H1 (cell line): ENCODE data around the gene MBD3L4. TPM values are rescaled to one million over a fixed set of nuclear protein-coding genes. Genes with fewer than 3 reads are reported as not detected.

Experiments used
- CHD1 ChIP-seq: IDR thresholded peaks from 2 replicates; pipeline ENCODE4 v1.6.1; 2012; ENCODE audit warnings: low read depth, low read length, improper control_type of control experiment
- HDAC6 ChIP-seq: IDR thresholded peaks from one replicate; pipeline ENCODE4 v1.7.1; 2012; ENCODE audit warnings: low read depth, mild to moderate bottlenecking, inconsistent platforms, low read length, moderate library complexity
- JUND ChIP-seq: IDR thresholded peaks from 2 replicates; pipeline ENCODE4 v1.6.1; 2011; ENCODE audit warnings: mild to moderate bottlenecking, improper control_type of control experiment, low read length
- KDM5A ChIP-seq: fragments of 200-600 bp; IDR thresholded peaks from 2 replicates; pipeline ENCODE4 v1.7.1; 2012; ENCODE audit warnings: mild to moderate bottlenecking, low read length, inconsistent platforms, mixed read lengths
- MAFK ChIP-seq: IDR thresholded peaks from 2 replicates; pipeline ENCODE4 v1.6.1; 2012; ENCODE audit warnings: low read depth, mild to moderate bottlenecking, improper control_type of control experiment, low read length
- POLR2A ChIP-seq, 2 experiments: IDR thresholded peaks; 1 replicate in 1 of 2; 2 replicates in 1 of 2; pipeline ENCODE4 v1.6.1; 2011; ENCODE audit warnings: low read depth in 2 of 2, low read length in 2 of 2, mild to moderate bottlenecking in 2 of 2; ENCODE audit errors: control extremely low read depth in 1 of 2
- SIRT6 ChIP-seq: IDR thresholded peaks from one replicate; pipeline ENCODE4 v1.7.1; 2012; ENCODE audit warnings: low read length, inconsistent platforms
- SP2 ChIP-seq: IDR thresholded peaks from 2 replicates; pipeline ENCODE4 v1.6.1; 2012; ENCODE audit warnings: mild to moderate bottlenecking, low read length, inconsistent platforms
- SRF ChIP-seq: IDR thresholded peaks from 2 replicates; pipeline ENCODE4 v1.6.1; 2011; ENCODE audit warnings: mild to moderate bottlenecking, low read depth, low read length, moderate library complexity
- polyA plus RNA-seq, 7 experiments: library from polyadenylated mRNA; depleted of rRNA in 3 of 7; stranded (reverse) in 5 of 7; unstranded in 2 of 7; fragments of >200 nt in 5 of 7; fragments of 200-250 nt in 2 of 7; gene quantifications; 1 replicate in 5 of 7; 2 replicates in 1 of 7; 4 replicates in 1 of 7; pipeline versions ENCODE4 v1.2.1 to v1.2.3, GENCODE V29; 2011 to 2013; ENCODE audit warnings: missing spikeins in 2 of 7, mixed read lengths in 2 of 7
- total RNA-seq: library from RNA; stranded (reverse); fragmentation: NEBNext Ultra II Directional; extraction: Animal tissue kit (Norgen Biotek cat#: 25700); gene quantifications from 2 replicates; pipeline ENCODE4 v1.2.1, GENCODE V29; 2021
- TF ChIP-seq, protein P1 (sequence below): fragments of 300-600 bp; sonication (generic); IDR thresholded peaks from 2 replicates; pipeline ENCODE4 v1.7.1; 2012; ENCODE audit warnings: low read length, moderate library complexity, mild to moderate bottlenecking, inconsistent platforms; ENCODE audit not compliant: insufficient replicate concordance

The MBD3L4 gene
- total and polyA plus RNA-seq, 2 of the 8 experiments (the other 6 are each of a cell fraction or from before 2014, with no cell fraction given) = not detected

DNA sequence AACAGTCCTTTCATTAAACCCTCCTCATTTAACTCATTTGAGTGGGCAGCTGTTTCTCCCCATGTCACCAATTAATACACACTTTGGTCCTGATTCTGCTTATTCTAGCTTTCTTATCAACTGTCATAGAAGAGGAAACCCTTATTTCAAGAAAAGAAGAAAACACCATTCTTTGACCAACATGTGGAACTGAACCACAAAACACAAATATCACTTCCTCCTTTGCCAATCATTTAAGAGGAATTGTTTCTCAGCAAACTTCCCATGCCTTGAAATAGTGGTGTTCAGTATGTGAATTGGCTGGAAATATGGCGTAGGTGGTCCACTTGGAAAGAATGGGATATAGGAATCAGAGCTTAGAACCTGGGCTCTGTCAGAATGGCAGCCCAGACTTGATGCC lies 39.2 kb downstream of the MBD3L4 start (continued):
- TF ChIP-seq, protein P1, sequence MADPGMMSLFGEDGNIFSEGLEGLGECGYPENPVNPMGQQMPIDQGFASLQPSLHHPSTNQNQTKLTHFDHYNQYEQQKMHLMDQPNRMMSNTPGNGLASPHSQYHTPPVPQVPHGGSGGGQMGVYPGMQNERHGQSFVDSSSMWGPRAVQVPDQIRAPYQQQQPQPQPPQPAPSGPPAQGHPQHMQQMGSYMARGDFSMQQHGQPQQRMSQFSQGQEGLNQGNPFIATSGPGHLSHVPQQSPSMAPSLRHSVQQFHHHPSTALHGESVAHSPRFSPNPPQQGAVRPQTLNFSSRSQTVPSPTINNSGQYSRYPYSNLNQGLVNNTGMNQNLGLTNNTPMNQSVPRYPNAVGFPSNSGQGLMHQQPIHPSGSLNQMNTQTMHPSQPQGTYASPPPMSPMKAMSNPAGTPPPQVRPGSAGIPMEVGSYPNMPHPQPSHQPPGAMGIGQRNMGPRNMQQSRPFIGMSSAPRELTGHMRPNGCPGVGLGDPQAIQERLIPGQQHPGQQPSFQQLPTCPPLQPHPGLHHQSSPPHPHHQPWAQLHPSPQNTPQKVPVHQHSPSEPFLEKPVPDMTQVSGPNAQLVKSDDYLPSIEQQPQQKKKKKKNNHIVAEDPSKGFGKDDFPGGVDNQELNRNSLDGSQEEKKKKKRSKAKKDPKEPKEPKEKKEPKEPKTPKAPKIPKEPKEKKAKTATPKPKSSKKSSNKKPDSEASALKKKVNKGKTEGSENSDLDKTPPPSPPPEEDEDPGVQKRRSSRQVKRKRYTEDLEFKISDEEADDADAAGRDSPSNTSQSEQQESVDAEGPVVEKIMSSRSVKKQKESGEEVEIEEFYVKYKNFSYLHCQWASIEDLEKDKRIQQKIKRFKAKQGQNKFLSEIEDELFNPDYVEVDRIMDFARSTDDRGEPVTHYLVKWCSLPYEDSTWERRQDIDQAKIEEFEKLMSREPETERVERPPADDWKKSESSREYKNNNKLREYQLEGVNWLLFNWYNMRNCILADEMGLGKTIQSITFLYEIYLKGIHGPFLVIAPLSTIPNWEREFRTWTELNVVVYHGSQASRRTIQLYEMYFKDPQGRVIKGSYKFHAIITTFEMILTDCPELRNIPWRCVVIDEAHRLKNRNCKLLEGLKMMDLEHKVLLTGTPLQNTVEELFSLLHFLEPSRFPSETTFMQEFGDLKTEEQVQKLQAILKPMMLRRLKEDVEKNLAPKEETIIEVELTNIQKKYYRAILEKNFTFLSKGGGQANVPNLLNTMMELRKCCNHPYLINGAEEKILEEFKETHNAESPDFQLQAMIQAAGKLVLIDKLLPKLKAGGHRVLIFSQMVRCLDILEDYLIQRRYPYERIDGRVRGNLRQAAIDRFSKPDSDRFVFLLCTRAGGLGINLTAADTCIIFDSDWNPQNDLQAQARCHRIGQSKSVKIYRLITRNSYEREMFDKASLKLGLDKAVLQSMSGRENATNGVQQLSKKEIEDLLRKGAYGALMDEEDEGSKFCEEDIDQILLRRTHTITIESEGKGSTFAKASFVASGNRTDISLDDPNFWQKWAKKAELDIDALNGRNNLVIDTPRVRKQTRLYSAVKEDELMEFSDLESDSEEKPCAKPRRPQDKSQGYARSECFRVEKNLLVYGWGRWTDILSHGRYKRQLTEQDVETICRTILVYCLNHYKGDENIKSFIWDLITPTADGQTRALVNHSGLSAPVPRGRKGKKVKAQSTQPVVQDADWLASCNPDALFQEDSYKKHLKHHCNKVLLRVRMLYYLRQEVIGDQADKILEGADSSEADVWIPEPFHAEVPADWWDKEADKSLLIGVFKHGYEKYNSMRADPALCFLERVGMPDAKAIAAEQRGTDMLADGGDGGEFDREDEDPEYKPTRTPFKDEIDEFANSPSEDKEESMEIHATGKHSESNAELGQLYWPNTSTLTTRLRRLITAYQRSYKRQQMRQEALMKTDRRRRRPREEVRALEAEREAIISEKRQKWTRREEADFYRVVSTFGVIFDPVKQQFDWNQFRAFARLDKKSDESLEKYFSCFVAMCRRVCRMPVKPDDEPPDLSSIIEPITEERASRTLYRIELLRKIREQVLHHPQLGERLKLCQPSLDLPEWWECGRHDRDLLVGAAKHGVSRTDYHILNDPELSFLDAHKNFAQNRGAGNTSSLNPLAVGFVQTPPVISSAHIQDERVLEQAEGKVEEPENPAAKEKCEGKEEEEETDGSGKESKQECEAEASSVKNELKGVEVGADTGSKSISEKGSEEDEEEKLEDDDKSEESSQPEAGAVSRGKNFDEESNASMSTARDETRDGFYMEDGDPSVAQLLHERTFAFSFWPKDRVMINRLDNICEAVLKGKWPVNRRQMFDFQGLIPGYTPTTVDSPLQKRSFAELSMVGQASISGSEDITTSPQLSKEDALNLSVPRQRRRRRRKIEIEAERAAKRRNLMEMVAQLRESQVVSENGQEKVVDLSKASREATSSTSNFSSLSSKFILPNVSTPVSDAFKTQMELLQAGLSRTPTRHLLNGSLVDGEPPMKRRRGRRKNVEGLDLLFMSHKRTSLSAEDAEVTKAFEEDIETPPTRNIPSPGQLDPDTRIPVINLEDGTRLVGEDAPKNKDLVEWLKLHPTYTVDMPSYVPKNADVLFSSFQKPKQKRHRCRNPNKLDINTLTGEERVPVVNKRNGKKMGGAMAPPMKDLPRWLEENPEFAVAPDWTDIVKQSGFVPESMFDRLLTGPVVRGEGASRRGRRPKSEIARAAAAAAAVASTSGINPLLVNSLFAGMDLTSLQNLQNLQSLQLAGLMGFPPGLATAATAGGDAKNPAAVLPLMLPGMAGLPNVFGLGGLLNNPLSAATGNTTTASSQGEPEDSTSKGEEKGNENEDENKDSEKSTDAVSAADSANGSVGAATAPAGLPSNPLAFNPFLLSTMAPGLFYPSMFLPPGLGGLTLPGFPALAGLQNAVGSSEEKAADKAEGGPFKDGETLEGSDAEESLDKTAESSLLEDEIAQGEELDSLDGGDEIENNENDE = no peak
- TF ChIP-seq SIRT6 (no peak), SP2 (no peak), HDAC6 (no peak), KDM5A (no peak), CHD1 (no peak), JUND (no peak), POLR2A (IDR thresholded peaks at IDR 0.05; ENCODE audit: control extremely low read depth in 1 of 2, low read depth in 2 of 2, low read length in 2 of 2) (no peak), SRF (no peak), MAFK (no peak)
